Dermis microvascular lymphatic vessel endothelial cell (primary cell): ENCODE measurements around the gene AATF. TPM values are rescaled to one million over a fixed set of nuclear protein-coding genes. Genes with fewer than 3 reads are reported as not detected.

Source experiments
- DNase-seq, 2 donors: peaks; one replicate each; pipeline versions ENCODE4 v3.0.0 to v3.0.0-alpha.2; 2010; ENCODE audit warnings: low read depth in 2 of 2
- total RNA-seq: library from RNA; depleted of rRNA; stranded (reverse); fragments of >200 nt; gene quantifications from 2 replicates; pipeline ENCODE4 v1.2.1, GENCODE V29; 2014

The AATF gene
- total RNA-seq, 1 donor from 2014 or later, result 18.9 TPM

DNA sequence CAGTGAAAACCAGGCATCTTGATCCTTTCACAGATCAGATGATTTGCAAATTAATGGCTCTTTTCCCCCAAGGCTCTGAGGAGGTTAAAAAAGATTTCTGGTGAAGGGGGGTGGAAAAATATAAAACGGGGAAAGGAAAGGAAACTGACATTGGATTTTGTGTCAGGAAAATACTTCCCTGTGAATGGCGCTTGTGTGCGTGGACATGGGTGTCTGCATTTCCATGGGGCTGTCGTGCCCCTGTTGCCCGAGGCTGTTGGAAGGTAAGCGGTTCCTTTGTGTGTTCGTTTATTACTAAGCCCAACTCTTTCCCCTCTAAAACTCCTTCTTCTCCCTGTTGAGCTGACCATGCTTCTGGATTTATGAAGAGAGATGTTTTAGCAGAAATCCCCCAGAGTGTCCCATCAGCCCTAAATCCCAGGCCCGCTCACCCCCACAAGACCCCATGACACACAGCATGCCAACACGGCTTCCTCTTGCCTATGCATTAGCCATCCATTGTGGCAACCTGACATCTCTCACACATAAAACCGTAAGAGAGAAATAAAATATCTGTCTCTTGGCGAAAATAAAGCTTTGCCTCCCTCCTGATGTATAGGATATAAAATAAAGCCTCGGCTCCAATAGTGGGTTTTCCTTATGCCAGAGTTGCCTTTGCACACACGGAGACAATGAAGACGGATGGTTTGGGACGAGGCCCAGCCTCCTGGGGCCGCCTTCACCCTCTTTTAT, 18.7 kb upstream of the AATF start:
- DNase-seq, result no peak

DNA sequence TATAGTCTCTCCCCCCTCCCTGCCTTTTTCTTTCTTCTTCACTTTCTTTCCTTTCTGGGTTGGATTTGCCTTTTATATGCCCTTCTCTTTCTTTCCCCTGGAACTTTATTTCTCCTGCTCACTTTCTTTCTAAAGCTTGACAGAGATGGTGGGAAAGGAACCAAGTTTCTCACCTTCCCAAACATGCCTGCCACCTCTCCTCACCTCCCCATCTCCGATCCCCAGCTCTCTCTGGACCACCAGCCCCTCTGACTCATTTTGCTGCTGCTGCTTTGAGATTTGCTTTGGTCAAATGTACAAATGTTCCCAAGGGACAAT, 18.2 kb upstream of the AATF start:
- DNase-seq, result no peak

DNA sequence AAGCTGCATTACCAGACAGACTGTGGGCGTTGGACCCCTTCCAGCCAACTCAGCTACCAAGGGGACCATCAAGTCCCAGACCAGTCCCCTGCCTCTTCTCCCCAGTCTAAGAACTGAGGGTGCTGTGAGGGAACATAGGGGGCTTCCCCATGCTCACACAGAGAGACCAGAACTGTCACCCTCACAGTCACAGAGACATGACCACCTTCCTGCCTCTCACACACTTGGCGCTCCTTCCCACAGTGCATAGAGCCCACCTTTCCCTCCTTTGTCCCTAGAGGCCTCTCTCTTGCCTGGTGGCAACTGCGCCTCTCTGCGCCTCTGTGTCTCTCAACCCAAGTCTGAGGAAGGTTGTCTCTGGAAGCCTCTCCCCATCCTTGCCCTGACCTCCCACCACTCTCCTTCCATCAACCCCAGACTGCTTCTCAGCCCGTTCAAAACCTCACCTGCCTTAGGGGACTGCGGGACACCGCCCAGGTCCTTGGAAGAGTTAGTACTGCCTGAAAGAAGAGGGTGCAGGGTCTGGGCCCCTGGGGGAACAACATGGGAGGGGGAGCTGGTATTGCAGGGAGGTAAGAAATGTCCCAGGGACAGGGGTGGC, 17.6 kb upstream of the AATF start:
- DNase-seq, result no peak

DNA sequence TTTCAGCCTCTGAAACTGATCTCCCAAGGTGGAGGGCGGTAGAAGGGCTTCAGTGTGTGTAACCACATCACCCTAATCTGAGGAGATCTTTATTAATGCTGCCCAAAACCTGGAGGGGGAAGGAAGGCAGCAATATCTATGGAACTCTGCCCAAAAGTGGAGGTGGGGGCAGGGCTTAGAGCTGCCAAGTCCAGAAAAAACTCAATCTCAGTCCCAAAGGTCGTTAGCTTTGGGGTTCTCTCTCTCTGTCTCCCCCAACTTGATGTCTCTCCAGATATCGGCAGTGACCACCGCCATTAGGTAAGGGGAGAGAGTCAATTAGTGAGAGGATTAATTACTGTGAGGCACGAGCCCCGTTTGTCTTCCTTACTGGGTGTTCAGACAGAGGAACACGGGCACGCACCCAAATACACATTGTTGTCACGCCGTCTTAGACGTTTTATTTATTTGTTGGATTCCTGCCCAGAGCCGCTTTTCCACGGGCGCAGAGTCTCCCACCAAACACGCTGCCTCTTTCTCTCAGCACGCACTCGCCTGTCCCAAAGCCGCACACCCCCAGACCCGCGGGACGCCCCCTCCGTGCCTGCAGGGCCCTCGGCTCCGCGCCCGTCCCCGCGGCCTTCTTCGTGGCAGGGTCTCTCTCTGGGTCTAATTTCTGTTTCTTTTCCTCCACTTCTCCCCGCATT, 16.9 kb upstream of the AATF start:
- no peak for DNase-seq

GRCh38 chr17:36932383-36932693, 16.4 kb upstream of the AATF start:
- DNase-seq, result no peak

DNA sequence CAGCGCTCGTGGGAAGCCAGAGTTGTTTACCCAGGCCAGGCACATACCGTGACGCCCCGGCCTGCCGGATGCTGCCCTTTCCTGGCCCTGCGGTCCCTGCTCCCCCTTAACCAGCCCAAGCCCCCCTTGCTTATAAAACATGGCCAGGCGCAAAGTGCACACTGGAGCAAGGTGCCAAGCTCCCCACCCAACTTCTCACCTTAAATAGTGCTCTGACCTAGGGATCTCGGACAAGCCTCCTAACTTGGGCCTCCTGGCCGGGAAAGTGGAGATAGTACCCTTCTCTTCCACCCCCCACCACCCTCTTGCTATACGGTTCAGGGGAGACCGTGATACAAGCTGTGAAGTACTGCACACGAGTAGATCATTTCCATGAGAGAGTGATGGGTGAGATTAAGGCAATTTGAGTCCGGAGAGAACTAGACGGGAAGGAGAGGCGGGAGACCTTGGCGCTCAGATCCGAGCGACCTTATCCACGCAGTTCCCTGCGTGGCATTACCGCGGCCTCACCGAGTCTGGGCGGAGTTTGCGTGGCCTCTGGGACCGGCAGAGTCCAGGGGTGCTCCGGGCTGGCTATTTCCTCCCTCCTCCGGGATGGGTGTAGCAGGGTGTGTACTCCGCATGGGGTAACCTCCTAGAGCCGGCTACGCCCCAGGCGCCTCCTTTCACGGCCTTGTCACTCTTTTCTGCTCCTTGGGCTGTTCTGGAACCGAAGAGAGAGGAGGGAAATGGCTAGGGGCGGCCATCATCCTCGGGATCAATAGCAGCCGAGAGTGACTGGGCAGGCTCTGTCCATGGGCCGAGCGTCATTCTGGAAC, 15.9 kb upstream of the AATF start:
- DNase-seq, result no peak

DNA sequence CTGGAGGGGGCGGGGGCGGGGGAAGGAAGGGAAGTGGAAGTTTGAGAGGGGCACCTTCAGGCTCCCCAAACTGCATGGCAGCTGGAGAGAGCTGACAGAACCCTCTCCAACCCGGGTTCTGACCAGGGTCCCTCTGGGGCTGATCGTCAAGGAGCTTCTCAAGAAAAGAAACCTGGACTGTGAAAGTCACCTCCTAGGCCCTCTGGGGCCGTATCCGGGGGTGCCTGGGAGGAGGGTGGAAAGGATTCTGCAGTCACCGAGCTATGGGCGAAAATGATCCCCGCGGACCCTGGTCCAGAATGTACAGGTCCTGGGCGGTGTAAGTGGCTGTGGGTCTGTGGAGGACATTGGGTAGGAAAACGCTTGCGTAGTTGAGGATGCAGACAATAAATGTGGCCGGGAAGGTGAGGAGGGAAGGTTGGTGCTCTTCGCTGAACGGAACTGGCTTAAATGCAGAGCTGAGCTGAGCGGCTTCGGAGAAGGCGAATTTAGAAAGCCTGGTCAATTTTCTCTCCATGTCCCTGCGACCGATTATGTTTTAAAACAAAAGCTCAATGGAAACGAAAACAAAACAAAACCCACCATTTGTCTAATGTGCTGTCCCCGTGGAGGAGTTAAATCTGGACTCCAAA, 15.1 kb upstream of the AATF start:
- DNase-seq, result no peak

- DNase-seq, result no peak
Measured at GRCh38 chr17:36934144-36934691, 14.5 kb upstream of the AATF start.

- peak in 1 of 2 donors; percentile 23 for DNase-seq
Measured at GRCh38 chr17:36934692-36935630, 13.8 kb upstream of the AATF start.

- DNase-seq, result no peak
Measured at GRCh38 chr17:36935671-36936454, 12.9 kb upstream of the AATF start.

DNA sequence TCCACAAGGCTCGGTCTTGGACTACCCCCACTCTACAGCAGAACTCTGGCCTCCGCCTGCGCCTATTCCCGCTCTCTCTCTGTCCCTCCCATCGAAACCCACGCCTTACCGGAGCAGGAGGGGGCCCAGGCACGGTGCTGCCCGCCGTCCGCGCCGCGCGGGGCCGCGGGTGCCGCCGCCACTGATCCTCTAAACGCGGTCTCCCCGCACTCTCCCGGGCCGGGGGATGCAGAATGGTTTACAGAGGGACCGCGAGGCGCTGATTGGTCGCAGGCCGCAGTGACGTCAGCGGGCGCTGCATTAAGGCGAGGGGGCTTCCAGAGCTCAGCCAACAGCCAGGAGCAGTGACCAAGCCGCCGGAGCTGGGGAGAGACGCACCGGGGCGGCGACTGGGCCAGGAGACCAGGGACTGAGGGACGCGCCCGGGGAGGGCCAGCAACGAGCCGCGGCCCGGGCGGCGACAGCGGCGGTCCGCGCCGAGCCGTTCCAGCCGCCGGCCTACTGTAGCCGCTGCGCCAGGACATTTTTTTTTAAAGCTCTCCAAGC, 12.2 kb upstream of the AATF start:
- no peak for DNase-seq

- DNase-seq, result no peak
Measured at GRCh38 chr17:36937001-36937958, 11.5 kb upstream of the AATF start, which contains the start of gene LHX1. TSS of gene LHX1 (plus strand) at chr17:36937475. CDS start at chr17:36938198, 723 bp downstream.

- DNase-seq, result peak in 1 of 2 donors; percentile 31
Measured at GRCh38 chr17:36937959-36938565, 10.7 kb upstream of the AATF start.

GRCh38 chr17:36938566-36939051, 10.1 kb upstream of the AATF start:
- no peak for DNase-seq

GRCh38 chr17:36939052-36939801, 9.5 kb upstream of the AATF start:
- no peak for DNase-seq

DNA sequence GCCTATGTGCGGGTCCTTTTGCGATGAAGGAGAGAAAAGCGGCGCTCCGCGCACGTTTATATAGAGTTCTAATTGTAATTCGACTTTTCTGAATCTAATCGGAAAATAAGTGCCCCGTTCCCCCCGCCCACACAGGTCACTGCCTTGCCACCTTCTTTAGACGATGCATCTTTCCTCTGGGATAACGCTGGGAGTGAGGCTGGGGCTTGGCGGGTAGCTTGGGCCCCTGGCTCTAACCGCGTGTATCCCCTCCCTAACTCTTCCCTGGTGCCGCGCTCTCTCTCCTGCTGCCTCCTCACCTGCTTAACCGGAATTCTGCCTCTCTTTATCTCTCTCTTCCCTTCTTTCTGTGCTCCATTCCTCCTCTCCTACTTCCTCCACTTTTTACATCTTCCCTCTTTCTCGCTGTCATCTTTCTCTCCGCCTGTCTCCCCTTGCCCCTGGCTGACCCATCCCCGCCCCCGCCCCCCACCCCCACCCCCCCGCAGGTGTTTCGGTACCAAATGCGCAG, 8.9 kb upstream of the AATF start:
- DNase-seq, result no peak
